Measurements from ENCODE around the gene LMO4. TPM values are rescaled to one million over a fixed set of nuclear protein-coding genes. Genes with fewer than 3 reads are reported as not detected.
A peak's percentile ranks its signal among the peaks of the same experiment; 100 is the strongest.

Gene LMO4
- total RNA-seq, 1 experiment from 2014 or later = 88.9 TPM

DNA sequence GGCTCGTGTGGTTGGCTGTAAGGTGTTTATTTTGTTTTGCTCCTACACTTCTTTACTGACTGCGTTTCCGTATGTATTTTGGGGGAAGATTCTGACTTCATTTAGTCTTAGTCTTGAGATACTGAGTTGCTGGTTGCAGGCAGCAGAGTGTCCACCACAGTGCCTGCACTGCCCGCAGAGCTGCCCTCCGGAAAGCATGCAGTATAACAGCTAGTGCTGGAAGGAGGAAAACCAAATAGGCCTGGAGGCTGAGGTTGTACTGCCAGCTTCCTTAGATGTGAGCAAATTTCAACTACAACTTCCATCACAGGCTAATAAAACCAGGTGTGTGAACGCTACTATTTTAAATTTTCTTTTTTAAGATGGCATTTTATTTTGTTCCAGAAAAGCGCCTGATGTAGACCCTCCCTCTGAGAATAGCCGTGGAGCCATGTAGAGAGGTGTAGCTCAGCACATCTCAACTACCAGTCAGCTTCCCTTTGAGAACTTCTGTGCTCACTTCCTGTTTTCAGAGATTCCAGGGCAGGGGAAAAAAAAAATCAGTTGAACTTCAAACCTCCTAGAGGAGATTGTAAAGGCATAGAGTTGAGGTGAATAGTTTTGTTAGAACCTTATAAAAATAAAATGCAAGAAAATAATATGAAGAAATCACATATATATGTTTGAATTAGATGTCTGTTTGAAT, 17.6 kb downstream of the LMO4 start (continued):
- TF ChIP-seq, protein P1, sequence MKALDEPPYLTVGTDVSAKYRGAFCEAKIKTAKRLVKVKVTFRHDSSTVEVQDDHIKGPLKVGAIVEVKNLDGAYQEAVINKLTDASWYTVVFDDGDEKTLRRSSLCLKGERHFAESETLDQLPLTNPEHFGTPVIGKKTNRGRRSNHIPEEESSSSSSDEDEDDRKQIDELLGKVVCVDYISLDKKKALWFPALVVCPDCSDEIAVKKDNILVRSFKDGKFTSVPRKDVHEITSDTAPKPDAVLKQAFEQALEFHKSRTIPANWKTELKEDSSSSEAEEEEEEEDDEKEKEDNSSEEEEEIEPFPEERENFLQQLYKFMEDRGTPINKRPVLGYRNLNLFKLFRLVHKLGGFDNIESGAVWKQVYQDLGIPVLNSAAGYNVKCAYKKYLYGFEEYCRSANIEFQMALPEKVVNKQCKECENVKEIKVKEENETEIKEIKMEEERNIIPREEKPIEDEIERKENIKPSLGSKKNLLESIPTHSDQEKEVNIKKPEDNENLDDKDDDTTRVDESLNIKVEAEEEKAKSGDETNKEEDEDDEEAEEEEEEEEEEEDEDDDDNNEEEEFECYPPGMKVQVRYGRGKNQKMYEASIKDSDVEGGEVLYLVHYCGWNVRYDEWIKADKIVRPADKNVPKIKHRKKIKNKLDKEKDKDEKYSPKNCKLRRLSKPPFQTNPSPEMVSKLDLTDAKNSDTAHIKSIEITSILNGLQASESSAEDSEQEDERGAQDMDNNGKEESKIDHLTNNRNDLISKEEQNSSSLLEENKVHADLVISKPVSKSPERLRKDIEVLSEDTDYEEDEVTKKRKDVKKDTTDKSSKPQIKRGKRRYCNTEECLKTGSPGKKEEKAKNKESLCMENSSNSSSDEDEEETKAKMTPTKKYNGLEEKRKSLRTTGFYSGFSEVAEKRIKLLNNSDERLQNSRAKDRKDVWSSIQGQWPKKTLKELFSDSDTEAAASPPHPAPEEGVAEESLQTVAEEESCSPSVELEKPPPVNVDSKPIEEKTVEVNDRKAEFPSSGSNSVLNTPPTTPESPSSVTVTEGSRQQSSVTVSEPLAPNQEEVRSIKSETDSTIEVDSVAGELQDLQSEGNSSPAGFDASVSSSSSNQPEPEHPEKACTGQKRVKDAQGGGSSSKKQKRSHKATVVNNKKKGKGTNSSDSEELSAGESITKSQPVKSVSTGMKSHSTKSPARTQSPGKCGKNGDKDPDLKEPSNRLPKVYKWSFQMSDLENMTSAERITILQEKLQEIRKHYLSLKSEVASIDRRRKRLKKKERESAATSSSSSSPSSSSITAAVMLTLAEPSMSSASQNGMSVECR (CRISPR knock-in tag; IDR thresholded peaks at IDR 0.05; ENCODE audit: borderline replicate concordance) = no peak
- TF ChIP-seq NFE2L1 (CRISPR knock-in tag; IDR thresholded peaks at IDR 0.05) (no peak), HMGA2 (CRISPR knock-in tag; IDR thresholded peaks at IDR 0.05) (no peak), ETV6 (CRISPR knock-in tag; IDR thresholded peaks at IDR 0.05) (no peak), CREM (CRISPR knock-in tag; IDR thresholded peaks at IDR 0.05) (no peak)
- TF ChIP-seq, protein P2, sequence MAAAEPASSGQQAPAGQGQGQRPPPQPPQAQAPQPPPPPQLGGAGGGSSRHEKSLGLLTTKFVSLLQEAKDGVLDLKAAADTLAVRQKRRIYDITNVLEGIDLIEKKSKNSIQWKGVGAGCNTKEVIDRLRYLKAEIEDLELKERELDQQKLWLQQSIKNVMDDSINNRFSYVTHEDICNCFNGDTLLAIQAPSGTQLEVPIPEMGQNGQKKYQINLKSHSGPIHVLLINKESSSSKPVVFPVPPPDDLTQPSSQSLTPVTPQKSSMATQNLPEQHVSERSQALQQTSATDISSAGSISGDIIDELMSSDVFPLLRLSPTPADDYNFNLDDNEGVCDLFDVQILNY (CRISPR knock-in tag; IDR thresholded peaks at IDR 0.05) = no peak

DNA sequence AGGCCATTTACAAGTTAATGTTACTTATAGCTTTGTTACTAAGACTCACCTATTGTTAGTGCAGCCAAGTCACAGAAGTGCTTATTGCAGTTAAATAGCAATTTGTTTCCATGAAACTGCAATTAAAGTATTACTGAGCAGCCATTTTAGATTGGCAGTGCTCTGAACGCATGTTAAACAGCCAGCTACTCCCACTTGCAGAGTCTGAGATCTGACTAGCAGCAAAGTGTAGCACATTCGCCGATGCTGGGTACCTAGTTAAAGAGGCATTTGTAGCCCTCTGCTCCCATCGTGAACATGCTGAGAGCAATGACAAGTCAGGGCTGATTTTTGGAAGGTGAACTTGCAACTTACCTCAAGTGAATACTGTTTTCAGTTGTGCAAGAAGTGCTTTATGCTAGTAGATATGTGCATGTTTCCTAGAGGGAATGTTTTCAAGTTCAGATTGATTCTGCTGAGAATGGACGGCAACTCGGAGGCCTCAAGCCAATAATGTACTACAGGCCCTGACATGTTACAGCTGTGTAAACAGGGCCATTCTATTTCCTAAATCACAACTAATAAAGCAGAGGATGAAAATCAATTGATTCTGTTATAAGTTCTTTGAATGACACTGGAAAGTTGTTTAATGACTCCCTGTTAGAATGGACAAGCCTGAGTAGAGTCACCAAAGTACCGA, 19.8 kb downstream of the LMO4 start:
- ATAC-seq (peak; percentile 48), DNase-seq (ENCODE audit: low spot score) (no peak)
- CTCF ChIA-PET = interaction anchor here (1.4 kb wide), 1 partner anchor 68 kb away, joined by 3 read pairs; no protein-coding TSS in a partner anchor
- Mint-ChIP-seq H3K36me3 (peaks cover 20% of the 10 kb centered on the region), H3K4me1 (peaks cover 68% of the 10 kb centered on the region), H3K27ac (peak overlapping the region; percentile 52), H3K4me3 (no peak overlapping the region), H3K9me3 (no peaks in the 10 kb centered on the region), H3K27me3 (ENCODE audit: low read depth) (no peaks in the 10 kb centered on the region)
- POLR2A ChIA-PET = interaction anchor here (3.8 kb wide), 1 partner anchor 19 kb away, joined by 20 read pairs; the partner anchor contains the start of gene LMO4
- TF ChIP-seq, protein P2 (CRISPR knock-in tag; IDR thresholded peaks at IDR 0.05) = no peak
- TF ChIP-seq CBFB (CRISPR knock-in tag; IDR thresholded peaks at IDR 0.05; ENCODE audit: low read depth) = no peak
- TF ChIP-seq SP1 (CRISPR knock-in tag; conservative IDR thresholded peaks at IDR 0.05) = no peak
- TF ChIP-seq NFYB (CRISPR knock-in tag; conservative IDR thresholded peaks at IDR 0.05; ENCODE audit: low read depth) = no peak
- TF ChIP-seq, protein P3, sequence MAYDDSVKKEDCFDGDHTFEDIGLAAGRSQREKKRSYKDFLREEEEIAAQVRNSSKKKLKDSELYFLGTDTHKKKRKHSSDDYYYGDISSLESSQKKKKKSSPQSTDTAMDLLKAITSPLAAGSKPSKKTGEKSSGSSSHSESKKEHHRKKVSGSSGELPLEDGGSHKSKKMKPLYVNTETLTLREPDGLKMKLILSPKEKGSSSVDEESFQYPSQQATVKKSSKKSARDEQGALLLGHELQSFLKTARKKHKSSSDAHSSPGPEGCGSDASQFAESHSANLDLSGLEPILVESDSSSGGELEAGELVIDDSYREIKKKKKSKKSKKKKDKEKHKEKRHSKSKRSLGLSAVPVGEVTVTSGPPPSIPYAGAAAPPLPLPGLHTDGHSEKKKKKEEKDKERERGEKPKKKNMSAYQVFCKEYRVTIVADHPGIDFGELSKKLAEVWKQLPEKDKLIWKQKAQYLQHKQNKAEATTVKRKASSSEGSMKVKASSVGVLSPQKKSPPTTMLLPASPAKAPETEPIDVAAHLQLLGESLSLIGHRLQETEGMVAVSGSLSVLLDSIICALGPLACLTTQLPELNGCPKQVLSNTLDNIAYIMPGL (CRISPR knock-in tag; IDR thresholded peaks at IDR 0.05) = no peak
- no peak for TF ChIP-seq ETV6 (CRISPR knock-in tag; IDR thresholded peaks at IDR 0.05)
- TF ChIP-seq, protein P4, sequence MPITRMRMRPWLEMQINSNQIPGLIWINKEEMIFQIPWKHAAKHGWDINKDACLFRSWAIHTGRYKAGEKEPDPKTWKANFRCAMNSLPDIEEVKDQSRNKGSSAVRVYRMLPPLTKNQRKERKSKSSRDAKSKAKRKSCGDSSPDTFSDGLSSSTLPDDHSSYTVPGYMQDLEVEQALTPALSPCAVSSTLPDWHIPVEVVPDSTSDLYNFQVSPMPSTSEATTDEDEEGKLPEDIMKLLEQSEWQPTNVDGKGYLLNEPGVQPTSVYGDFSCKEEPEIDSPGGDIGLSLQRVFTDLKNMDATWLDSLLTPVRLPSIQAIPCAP (CRISPR knock-in tag; IDR thresholded peaks at IDR 0.05) = no peak
- TF ChIP-seq, protein P5, sequence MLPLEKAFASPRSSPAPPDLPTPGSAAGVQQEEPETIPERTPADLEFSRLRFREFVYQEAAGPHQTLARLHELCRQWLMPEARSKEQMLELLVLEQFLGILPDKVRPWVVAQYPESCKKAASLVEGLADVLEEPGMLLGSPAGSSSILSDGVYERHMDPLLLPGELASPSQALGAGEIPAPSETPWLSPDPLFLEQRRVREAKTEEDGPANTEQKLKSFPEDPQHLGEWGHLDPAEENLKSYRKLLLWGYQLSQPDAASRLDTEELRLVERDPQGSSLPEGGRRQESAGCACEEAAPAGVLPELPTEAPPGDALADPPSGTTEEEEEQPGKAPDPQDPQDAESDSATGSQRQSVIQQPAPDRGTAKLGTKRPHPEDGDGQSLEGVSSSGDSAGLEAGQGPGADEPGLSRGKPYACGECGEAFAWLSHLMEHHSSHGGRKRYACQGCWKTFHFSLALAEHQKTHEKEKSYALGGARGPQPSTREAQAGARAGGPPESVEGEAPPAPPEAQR (CRISPR knock-in tag; IDR thresholded peaks at IDR 0.05) = no peak
- TF ChIP-seq ZNF396 (CRISPR knock-in tag; IDR thresholded peaks at IDR 0.05; ENCODE audit: borderline replicate concordance) = no peak
- TF ChIP-seq, protein P6, sequence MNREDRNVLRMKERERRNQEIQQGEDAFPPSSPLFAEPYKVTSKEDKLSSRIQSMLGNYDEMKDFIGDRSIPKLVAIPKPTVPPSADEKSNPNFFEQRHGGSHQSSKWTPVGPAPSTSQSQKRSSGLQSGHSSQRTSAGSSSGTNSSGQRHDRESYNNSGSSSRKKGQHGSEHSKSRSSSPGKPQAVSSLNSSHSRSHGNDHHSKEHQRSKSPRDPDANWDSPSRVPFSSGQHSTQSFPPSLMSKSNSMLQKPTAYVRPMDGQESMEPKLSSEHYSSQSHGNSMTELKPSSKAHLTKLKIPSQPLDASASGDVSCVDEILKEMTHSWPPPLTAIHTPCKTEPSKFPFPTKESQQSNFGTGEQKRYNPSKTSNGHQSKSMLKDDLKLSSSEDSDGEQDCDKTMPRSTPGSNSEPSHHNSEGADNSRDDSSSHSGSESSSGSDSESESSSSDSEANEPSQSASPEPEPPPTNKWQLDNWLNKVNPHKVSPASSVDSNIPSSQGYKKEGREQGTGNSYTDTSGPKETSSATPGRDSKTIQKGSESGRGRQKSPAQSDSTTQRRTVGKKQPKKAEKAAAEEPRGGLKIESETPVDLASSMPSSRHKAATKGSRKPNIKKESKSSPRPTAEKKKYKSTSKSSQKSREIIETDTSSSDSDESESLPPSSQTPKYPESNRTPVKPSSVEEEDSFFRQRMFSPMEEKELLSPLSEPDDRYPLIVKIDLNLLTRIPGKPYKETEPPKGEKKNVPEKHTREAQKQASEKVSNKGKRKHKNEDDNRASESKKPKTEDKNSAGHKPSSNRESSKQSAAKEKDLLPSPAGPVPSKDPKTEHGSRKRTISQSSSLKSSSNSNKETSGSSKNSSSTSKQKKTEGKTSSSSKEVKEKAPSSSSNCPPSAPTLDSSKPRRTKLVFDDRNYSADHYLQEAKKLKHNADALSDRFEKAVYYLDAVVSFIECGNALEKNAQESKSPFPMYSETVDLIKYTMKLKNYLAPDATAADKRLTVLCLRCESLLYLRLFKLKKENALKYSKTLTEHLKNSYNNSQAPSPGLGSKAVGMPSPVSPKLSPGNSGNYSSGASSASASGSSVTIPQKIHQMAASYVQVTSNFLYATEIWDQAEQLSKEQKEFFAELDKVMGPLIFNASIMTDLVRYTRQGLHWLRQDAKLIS (CRISPR knock-in tag; IDR thresholded peaks at IDR 0.05; ENCODE audit: borderline replicate concordance) = no peak
- TF ChIP-seq, protein P7, sequence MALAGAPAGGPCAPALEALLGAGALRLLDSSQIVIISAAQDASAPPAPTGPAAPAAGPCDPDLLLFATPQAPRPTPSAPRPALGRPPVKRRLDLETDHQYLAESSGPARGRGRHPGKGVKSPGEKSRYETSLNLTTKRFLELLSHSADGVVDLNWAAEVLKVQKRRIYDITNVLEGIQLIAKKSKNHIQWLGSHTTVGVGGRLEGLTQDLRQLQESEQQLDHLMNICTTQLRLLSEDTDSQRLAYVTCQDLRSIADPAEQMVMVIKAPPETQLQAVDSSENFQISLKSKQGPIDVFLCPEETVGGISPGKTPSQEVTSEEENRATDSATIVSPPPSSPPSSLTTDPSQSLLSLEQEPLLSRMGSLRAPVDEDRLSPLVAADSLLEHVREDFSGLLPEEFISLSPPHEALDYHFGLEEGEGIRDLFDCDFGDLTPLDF (CRISPR knock-in tag; IDR thresholded peaks at IDR 0.05) = no peak
- no peak for TF ChIP-seq GABPB1 (CRISPR knock-in tag; IDR thresholded peaks at IDR 0.05)
- TF ChIP-seq, protein P8, sequence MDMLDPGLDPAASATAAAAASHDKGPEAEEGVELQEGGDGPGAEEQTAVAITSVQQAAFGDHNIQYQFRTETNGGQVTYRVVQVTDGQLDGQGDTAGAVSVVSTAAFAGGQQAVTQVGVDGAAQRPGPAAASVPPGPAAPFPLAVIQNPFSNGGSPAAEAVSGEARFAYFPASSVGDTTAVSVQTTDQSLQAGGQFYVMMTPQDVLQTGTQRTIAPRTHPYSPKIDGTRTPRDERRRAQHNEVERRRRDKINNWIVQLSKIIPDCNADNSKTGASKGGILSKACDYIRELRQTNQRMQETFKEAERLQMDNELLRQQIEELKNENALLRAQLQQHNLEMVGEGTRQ (CRISPR knock-in tag; IDR thresholded peaks at IDR 0.05) = no peak

Data from WTC11 (cell line).